H1 (cell line): ENCODE results near the gene MGAT5. TPM values are rescaled to one million over a fixed set of nuclear protein-coding genes. Genes with fewer than 3 reads are reported as not detected.

Experiments
- EGR1 ChIP-seq: IDR thresholded peaks from 2 replicates; pipeline ENCODE4 v1.6.1; 2011; ENCODE audit warnings: low read depth, low read length, borderline replicate concordance
- SP4 ChIP-seq: IDR thresholded peaks from 2 replicates; pipeline ENCODE4 v1.6.1; 2012; ENCODE audit warnings: low read length, inconsistent platforms
- TAF1 ChIP-seq: IDR thresholded peaks from 2 replicates; pipeline ENCODE4 v1.6.1; 2011; ENCODE audit warnings: mild to moderate bottlenecking, low read depth, low read length
- YY1 ChIP-seq: IDR thresholded peaks from 2 replicates; pipeline ENCODE4 v1.6.1; 2011; ENCODE audit warnings: low read depth, mild to moderate bottlenecking, low read length
- polyA plus RNA-seq, 7 experiments: library from polyadenylated mRNA; depleted of rRNA in 3 of 7; stranded (reverse) in 5 of 7; unstranded in 2 of 7; fragments of >200 nt in 5 of 7; fragments of 200-250 nt in 2 of 7; gene quantifications; 1 replicate in 5 of 7; 2 replicates in 1 of 7; 4 replicates in 1 of 7; pipeline versions ENCODE4 v1.2.1 to v1.2.3, GENCODE V29; 2011 to 2013; ENCODE audit warnings: missing spikeins in 2 of 7, mixed read lengths in 2 of 7
- total RNA-seq: library from RNA; stranded (reverse); fragmentation: NEBNext Ultra II Directional; extraction: Animal tissue kit (Norgen Biotek cat#: 25700); gene quantifications from 2 replicates; pipeline ENCODE4 v1.2.1, GENCODE V29; 2021
- TF ChIP-seq, protein P1 (sequence below): fragments of 300-600 bp; sonication (generic); IDR thresholded peaks from 2 replicates; pipeline ENCODE4 v1.7.1; 2012; ENCODE audit warnings: low read length, moderate library complexity, mild to moderate bottlenecking, inconsistent platforms; ENCODE audit not compliant: insufficient replicate concordance
- TF ChIP-seq, protein P2 (sequence below): IDR thresholded peaks from 2 replicates; pipeline ENCODE4 v1.6.1; 2012; ENCODE audit warnings: inconsistent platforms
- TF ChIP-seq, protein P3 (sequence below): IDR thresholded peaks from 2 replicates; pipeline ENCODE4 v1.6.1; 2011; ENCODE audit warnings: low read length, improper control_type of control experiment

MGAT5 gene
- total and polyA plus RNA-seq, 2 of the 8 experiments (the other 6 are each of a cell fraction or from before 2014, with no cell fraction given), result 11.2 to 49.2 TPM

DNA sequence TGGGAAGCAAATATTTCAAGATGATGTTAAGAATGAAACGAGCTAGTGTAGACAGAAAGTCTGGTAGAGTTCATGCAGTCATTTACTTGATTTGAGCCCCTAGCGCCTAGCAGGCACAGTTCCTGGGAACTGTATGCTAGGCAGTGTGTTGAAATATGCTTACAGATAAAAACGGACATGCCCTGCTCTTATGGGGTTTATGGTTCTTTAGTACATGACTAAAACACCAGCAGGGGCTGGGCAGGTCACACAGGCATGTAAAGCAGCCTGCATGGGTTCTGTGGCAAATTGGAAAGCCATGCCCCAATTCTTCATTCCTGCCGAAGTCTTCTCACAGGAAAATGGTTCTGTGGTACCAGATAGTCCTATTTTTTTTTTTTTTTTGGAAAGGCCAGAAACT is 27.3 kb upstream of the MGAT5 start (continued):
- TF ChIP-seq, protein P1, sequence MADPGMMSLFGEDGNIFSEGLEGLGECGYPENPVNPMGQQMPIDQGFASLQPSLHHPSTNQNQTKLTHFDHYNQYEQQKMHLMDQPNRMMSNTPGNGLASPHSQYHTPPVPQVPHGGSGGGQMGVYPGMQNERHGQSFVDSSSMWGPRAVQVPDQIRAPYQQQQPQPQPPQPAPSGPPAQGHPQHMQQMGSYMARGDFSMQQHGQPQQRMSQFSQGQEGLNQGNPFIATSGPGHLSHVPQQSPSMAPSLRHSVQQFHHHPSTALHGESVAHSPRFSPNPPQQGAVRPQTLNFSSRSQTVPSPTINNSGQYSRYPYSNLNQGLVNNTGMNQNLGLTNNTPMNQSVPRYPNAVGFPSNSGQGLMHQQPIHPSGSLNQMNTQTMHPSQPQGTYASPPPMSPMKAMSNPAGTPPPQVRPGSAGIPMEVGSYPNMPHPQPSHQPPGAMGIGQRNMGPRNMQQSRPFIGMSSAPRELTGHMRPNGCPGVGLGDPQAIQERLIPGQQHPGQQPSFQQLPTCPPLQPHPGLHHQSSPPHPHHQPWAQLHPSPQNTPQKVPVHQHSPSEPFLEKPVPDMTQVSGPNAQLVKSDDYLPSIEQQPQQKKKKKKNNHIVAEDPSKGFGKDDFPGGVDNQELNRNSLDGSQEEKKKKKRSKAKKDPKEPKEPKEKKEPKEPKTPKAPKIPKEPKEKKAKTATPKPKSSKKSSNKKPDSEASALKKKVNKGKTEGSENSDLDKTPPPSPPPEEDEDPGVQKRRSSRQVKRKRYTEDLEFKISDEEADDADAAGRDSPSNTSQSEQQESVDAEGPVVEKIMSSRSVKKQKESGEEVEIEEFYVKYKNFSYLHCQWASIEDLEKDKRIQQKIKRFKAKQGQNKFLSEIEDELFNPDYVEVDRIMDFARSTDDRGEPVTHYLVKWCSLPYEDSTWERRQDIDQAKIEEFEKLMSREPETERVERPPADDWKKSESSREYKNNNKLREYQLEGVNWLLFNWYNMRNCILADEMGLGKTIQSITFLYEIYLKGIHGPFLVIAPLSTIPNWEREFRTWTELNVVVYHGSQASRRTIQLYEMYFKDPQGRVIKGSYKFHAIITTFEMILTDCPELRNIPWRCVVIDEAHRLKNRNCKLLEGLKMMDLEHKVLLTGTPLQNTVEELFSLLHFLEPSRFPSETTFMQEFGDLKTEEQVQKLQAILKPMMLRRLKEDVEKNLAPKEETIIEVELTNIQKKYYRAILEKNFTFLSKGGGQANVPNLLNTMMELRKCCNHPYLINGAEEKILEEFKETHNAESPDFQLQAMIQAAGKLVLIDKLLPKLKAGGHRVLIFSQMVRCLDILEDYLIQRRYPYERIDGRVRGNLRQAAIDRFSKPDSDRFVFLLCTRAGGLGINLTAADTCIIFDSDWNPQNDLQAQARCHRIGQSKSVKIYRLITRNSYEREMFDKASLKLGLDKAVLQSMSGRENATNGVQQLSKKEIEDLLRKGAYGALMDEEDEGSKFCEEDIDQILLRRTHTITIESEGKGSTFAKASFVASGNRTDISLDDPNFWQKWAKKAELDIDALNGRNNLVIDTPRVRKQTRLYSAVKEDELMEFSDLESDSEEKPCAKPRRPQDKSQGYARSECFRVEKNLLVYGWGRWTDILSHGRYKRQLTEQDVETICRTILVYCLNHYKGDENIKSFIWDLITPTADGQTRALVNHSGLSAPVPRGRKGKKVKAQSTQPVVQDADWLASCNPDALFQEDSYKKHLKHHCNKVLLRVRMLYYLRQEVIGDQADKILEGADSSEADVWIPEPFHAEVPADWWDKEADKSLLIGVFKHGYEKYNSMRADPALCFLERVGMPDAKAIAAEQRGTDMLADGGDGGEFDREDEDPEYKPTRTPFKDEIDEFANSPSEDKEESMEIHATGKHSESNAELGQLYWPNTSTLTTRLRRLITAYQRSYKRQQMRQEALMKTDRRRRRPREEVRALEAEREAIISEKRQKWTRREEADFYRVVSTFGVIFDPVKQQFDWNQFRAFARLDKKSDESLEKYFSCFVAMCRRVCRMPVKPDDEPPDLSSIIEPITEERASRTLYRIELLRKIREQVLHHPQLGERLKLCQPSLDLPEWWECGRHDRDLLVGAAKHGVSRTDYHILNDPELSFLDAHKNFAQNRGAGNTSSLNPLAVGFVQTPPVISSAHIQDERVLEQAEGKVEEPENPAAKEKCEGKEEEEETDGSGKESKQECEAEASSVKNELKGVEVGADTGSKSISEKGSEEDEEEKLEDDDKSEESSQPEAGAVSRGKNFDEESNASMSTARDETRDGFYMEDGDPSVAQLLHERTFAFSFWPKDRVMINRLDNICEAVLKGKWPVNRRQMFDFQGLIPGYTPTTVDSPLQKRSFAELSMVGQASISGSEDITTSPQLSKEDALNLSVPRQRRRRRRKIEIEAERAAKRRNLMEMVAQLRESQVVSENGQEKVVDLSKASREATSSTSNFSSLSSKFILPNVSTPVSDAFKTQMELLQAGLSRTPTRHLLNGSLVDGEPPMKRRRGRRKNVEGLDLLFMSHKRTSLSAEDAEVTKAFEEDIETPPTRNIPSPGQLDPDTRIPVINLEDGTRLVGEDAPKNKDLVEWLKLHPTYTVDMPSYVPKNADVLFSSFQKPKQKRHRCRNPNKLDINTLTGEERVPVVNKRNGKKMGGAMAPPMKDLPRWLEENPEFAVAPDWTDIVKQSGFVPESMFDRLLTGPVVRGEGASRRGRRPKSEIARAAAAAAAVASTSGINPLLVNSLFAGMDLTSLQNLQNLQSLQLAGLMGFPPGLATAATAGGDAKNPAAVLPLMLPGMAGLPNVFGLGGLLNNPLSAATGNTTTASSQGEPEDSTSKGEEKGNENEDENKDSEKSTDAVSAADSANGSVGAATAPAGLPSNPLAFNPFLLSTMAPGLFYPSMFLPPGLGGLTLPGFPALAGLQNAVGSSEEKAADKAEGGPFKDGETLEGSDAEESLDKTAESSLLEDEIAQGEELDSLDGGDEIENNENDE, result no peak
- no peak for TF ChIP-seq YY1
- TF ChIP-seq TAF1, result no peak
- TF ChIP-seq SP4, result no peak
- TF ChIP-seq, protein P2, sequence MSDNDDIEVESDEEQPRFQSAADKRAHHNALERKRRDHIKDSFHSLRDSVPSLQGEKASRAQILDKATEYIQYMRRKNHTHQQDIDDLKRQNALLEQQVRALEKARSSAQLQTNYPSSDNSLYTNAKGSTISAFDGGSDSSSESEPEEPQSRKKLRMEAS, result no peak
- no peak for TF ChIP-seq EGR1
- TF ChIP-seq, protein P3, sequence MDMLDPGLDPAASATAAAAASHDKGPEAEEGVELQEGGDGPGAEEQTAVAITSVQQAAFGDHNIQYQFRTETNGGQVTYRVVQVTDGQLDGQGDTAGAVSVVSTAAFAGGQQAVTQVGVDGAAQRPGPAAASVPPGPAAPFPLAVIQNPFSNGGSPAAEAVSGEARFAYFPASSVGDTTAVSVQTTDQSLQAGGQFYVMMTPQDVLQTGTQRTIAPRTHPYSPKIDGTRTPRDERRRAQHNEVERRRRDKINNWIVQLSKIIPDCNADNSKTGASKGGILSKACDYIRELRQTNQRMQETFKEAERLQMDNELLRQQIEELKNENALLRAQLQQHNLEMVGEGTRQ, result no peak
- TF ChIP-seq, all 59 proteins: peak for 0
